ENCODE data around the gene HDAC4.

DNA sequence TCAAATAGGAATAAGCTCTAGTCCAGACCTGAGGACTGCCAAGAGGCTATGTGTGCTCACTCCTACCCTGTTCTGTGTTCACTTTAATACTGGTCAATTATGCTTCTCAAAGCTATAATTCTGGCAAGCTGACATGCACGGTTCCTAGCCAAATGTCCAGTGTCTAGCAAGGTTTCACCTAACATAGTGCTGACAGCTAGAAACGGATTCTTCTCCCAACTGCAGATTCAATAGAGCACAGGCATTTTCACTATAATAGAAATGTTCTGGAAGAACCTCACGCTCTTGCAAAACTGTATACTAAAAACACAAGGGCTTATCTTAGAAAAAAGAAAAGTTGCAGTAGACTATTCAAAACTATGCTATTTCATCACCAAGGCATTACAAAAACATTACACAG, 45.1 kb downstream of the HDAC4 start:
- TF ChIP-seq, protein P1, sequence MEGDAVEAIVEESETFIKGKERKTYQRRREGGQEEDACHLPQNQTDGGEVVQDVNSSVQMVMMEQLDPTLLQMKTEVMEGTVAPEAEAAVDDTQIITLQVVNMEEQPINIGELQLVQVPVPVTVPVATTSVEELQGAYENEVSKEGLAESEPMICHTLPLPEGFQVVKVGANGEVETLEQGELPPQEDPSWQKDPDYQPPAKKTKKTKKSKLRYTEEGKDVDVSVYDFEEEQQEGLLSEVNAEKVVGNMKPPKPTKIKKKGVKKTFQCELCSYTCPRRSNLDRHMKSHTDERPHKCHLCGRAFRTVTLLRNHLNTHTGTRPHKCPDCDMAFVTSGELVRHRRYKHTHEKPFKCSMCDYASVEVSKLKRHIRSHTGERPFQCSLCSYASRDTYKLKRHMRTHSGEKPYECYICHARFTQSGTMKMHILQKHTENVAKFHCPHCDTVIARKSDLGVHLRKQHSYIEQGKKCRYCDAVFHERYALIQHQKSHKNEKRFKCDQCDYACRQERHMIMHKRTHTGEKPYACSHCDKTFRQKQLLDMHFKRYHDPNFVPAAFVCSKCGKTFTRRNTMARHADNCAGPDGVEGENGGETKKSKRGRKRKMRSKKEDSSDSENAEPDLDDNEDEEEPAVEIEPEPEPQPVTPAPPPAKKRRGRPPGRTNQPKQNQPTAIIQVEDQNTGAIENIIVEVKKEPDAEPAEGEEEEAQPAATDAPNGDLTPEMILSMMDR (IDR thresholded peaks at IDR 0.05) = no peak
- TF ChIP-seq POLR2A (IDR thresholded peaks at IDR 0.05) = no peak
